IPS-18c (cell line): Measurements from ENCODE around the gene EPHB6.

Experiments
- H3K4me3 ChIP-seq: 2 replicates; pipeline ENCODE4 v1.7.0; 2013; ENCODE audit warnings: low read depth, mild to moderate bottlenecking, low read length, moderate library complexity; ENCODE audit not compliant: insufficient read depth
- H3K9me3 ChIP-seq: one replicate; pipeline ENCODE4 v1.6.1; 2013; ENCODE audit warnings: mild to moderate bottlenecking, low read length, moderate library complexity; ENCODE audit not compliant: control insufficient read depth, insufficient read depth

Gene EPHB6

DNA sequence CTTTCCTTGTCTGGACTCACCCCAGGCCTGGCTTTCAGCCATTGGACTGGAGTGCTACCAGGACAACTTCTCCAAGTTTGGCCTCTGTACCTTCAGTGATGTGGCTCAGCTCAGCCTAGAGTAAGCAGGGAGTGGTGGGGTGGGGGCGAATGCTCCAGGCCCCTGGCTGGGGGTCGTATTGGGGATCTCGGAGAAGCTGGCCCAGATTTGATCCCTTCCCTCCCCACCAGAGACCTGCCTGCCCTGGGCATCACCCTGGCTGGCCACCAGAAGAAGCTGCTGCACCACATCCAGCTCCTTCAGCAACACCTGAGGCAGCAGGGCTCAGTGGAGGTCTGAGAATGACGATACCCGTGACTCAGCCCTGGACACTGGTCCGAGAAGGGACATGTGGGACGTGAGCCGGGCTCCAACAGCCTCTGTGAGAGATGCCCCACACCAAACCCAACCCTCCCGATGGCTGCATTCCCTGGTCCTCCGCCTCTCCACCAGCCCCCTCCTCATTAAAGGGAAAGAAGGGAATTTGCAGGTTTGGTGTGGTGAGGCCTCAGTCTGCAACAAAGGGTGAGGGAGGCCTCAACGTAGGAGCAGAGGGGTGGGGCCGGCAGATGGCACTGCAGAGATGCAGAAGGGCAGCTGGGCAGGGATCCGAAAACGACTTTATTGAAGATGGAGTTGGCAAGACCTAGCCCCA, 15.8 kb downstream of the EPHB6 start:
- H3K4me3 ChIP-seq, result no peak overlapping the region

DNA sequence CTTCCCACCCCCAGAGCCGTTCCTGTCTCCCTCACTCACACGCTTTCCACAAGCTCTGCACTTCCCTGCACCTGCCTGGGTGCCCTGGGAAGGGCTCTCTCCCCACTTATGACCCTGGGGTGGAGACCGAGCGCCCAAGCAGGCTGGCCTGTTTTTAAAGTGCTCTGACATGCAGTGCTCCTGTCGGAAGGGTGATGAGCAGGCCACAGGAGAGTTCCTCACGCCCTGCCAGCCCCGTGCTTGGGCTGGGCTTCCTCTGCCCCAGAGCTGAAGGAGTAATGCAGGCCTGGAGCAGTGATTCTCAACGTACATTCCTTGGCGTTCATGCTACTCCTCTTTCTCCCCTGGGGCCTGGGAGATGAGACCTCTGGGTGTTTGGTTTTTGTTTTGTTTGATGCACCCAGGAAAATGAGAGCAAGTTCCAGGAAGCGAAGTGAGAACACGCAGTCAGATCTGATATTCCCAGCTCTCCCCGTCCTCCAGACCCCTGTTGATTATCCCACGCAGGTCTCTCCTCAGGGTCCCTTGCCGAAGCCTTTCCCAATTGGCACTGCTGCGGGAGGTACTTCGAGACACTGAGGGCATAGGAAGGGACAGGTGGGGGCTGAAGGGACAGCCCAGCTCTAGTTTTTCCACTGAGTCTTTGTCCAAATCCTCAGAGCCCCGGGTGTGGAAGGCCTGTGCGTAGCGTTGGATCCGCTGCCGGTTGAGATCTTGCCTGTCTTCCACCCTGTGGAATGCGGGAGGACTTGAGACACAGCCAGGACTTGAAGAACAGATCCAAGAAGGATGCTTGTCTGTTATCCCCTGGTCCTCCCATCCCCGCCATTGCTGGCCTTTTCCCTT, 16.6 kb downstream of the EPHB6 start:
- H3K9me3 ChIP-seq, result no peaks in the 10 kb centered on the region
- no peak overlapping the region for H3K4me3 ChIP-seq

More for the DNA sequence above, 15.8 kb downstream of the EPHB6 start:
- H3K9me3 ChIP-seq, result no peaks in the 10 kb centered on the region

DNA sequence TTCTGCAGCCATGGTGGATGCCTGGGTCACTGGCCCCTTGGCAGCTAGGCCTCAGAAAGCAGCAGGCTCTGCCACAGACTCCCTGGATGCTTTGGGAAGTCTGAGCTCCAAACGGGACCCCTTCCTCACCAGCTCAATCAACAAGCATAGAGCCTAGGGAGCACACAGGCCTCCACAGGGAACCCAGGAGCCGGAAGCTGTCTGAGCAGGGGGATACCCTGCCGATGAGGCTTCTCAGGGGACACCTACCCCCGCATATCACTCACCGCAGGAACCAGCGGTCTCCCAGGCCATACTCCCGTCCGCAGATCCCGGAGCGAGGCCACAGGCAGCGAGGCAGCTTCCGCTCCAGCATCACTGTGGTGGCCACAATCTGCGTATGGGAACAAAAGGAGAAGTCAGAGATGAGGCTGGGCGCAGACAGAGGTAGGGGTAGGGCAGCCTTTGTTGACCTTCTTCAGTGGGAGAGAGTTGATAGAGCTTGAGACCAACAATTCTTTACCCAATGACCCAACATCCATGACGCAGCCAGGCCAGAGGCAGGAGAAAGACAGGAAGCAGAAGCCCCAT, 17.3 kb downstream of the EPHB6 start:
- H3K9me3 ChIP-seq, result no peaks in the 10 kb centered on the region

GRCh38 chr7:142873281-142873784, 18.5 kb downstream of the EPHB6 start:
- Histone ChIP-seq H3K4me3 (no peak overlapping the region), H3K9me3 (no peaks in the 10 kb centered on the region)

More for the DNA sequence above, 17.3 kb downstream of the EPHB6 start:
- no peak overlapping the region for H3K4me3 ChIP-seq

DNA sequence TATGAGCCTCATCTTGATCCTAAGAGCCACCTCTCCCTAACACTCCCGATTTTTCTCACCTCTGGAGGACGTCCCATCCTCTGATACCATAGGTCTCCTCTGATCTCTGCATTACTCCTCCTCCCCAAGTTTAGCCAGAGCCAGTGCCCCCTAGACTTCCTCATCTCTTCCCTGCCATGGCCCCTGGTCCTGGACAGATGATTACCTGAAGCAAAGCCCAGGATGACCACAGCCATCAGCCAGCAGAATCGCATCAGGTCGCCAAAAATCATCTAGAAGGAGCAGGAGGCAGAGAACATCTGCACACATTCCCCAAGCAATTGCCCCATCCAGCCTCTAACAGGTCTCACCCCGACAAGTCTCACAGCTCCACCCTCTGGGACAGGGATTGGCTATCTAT, 19.0 kb downstream of the EPHB6 start:
- Histone ChIP-seq H3K4me3 (no peak overlapping the region), H3K9me3 (no peaks in the 10 kb centered on the region)

- H3K4me3 ChIP-seq, result no peak overlapping the region
- H3K9me3 ChIP-seq, result no peaks in the 10 kb centered on the region
These were observed 19.5 kb downstream of the EPHB6 start for GRCh38 chr7:142874409-142874808.

GRCh38 chr7:142874837-142875236, 20.0 kb downstream of the EPHB6 start:
- H3K4me3 ChIP-seq, result no peak overlapping the region
- H3K9me3 ChIP-seq, result no peaks in the 10 kb centered on the region

GRCh38 chr7:142875456-142875855, 20.6 kb downstream of the EPHB6 start:
- Histone ChIP-seq H3K4me3 (no peak overlapping the region), H3K9me3 (no peaks in the 10 kb centered on the region)

- H3K9me3 ChIP-seq, result no peaks in the 10 kb centered on the region
- no peak overlapping the region for H3K4me3 ChIP-seq
These were observed 21.5 kb downstream of the EPHB6 start for GRCh38 chr7:142876236-142876960.

DNA sequence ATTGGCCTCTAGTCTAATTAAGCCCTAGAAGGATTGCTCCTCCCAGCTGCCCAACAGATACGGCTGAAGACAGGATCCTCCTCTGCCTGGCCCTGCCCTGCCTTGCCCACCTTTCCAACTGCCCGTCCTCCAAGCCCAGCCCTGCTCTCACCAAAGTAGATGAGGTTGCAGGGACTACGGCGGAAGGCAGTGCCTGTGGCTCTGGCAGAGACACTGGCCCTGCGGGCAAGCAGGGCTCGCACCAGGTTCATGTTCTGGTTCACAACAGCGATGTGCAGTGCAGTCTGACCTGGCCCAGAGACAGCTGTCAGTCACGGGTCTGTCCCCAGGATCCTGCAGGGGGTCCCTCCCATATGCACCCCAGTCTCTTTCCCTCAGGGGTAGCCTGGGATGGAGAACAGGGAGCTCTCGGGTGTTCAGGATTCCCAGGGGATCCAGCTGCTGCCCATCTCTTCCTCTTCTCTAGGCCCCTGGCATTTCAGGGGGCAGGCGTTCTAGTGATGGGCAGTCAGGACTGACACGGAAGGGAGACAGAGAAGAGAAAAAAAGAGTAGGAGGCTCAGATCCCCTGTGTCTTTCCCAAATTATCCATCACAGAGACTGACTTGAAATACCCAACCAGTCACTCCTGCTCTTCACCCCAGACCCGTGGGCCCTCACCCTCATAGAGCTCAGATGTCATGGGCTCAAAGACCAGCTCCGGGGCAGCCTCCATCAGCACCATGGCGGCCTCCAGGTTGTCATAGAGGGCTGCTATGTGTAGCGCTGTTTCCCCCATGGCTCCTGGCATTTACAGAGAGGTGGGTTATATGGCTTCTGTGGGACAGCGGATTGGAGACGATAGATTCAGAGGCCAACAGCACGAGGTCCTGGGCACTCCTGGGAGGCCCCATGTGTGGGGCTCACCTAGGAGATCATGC, 22.4 kb downstream of the EPHB6 start:
- no peak overlapping the region for H3K4me3 ChIP-seq
- H3K9me3 ChIP-seq, result no peaks in the 10 kb centered on the region

- no peaks in the 10 kb centered on the region for H3K9me3 ChIP-seq
- H3K4me3 ChIP-seq, result no peak overlapping the region
These were observed 23.4 kb downstream of the EPHB6 start for GRCh38 chr7:142878315-142878714.

DNA sequence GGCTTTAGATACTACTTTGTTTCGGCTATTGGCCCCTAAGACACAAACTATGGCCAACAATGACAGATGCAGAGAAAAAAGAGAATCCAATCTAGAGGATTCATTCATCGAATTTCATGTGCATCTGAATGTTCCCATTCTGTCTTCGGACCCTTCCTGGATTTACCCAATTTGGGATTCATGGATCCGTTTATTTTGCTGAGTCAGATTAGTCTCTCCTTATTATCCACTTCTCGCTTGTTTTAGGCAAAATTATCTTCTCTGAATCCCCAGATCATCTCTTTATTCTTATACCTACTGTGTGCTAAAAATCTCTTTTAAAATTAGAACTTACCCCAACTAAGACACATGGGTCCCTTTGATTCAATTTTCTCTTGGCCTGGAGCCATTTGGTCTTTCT, 24.2 kb downstream of the EPHB6 start:
- H3K4me3 ChIP-seq, result no peak overlapping the region

GRCh38 chr7:142880876-142881505, 26.1 kb downstream of the EPHB6 start:
- no peaks in the 10 kb centered on the region for H3K9me3 ChIP-seq
- H3K4me3 ChIP-seq, result no peak overlapping the region

More for the DNA sequence above, 24.2 kb downstream of the EPHB6 start:
- H3K9me3 ChIP-seq, result no peaks in the 10 kb centered on the region

DNA sequence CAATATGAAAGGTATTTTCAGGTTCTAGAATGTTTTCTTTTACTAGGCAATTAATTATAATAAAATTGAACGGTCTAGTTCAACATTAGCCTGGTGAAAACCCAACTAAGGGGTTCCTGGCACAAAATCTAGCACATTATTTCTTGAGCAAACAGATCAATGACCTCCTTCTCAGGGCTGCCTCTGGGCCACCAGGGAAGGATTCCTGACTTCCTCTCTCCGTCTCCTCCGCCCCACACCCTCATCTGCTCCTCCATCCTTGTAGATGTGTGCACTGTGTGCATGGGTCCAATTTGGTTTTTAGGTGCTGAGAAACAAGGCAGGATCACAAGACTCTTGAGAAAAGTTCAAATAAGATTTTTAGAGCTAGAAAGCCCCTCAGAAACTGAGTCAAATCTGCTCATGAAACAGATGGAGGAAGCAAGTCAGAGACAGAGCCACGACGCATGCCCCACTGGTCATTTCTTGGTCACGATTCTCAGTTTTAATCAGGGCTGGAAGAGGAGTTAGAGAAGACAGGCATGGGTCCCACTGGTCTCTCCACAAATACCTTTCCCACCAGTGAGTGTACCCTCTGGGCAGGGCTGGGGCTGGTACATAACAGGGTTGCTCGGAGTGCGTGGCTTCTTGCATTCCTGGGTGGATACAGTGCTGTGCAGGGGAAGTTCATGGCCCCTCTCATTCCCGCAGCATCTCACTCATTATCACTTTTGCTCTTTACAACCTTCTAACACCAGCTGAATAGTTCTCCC, 26.9 kb downstream of the EPHB6 start:
- Histone ChIP-seq H3K4me3 (no peak overlapping the region), H3K9me3 (no peaks in the 10 kb centered on the region)

- Histone ChIP-seq H3K9me3 (no peaks in the 10 kb centered on the region), H3K4me3 (no peak overlapping the region)
These were observed 27.4 kb downstream of the EPHB6 start for GRCh38 chr7:142882338-142882678.
